K562 (cell line): ENCODE results near the gene PPP4R4. TPM values are rescaled to one million over a fixed set of nuclear protein-coding genes. Genes with fewer than 3 reads are reported as not detected.

ENCODE experiments used
- ATAC-seq: fragments of 200-7000 bp; cut with Tn5 transposase; 3 replicates; pipeline ENCODE4 v1.9.1; 2020; ENCODE audit warnings: moderate library complexity
- BruUV-seq: library from RNA; stranded (reverse); fragments of 400-500 nt; replicated peaks from 2 replicates; lab custom pipeline; 2021; lab: Mats Ljungman, UMichigan
- CTCF ChIA-PET: fragments of 300-600 bp; formaldehyde crosslinking; extraction: SDS; loops from one replicate; lab custom pipeline; 2021; ENCODE audit warnings: low intra/inter-chr PET ratio; lab: Yijun Ruan, JAX
- POLR2A ChIA-PET: fragments of 300-600, 350-650 bp; sonication (Branson Sonifier 250); formaldehyde crosslinking; extraction: SDS; loops from one replicate; lab custom pipeline; 2021; ENCODE audit warnings: antibody characterized with exemption, inconsistent platforms; lab: Yijun Ruan, JAX
- DNase-seq, 4 experiments: peaks; one replicate each; pipeline versions ENCODE4 v3.0.0 to v3.0.0-alpha.2; 2011 to 2018; ENCODE audit warnings: low spot score in 3 of 4, mixed read lengths in 3 of 4; ENCODE audit errors: extremely low read depth in 1 of 4
- FAIRE-seq: peaks from 2 replicates; lab custom pipeline; 2011; peaks lifted over from hg19 to GRCh38; lab: Jason Lieb, UNC
- H2AFZ ChIP-seq: 2 replicates; pipeline ENCODE4 v1.6.0; 2011; ENCODE audit warnings: low read depth, low read length, control low read depth, inconsistent platforms
- H3K27ac ChIP-seq: fragments of 200-600 bp; 3 replicates; pipeline ENCODE4 v1.8.0; 2011; ENCODE audit warnings: low read depth, mild to moderate bottlenecking, control low read depth, inconsistent platforms, low read length, moderate library complexity, mixed read lengths; ENCODE audit errors: extremely low read depth
- H3K27me3 ChIP-seq, 2 experiments: fragments of 300-600 bp in 1 of 2; 2 replicates in 1 of 2; 3 replicates in 1 of 2; pipeline versions ENCODE4 v1.6.0 to v1.8.0; 2011; ENCODE audit warnings: inconsistent platforms in 2 of 2, low read length in 2 of 2, mild to moderate bottlenecking in 1 of 2, mixed read lengths in 1 of 2, moderate library complexity in 1 of 2; ENCODE audit not compliant: control insufficient read depth in 2 of 2, insufficient read depth in 2 of 2
- H3K36me3 ChIP-seq: fragments of 300-600 bp; 3 replicates; pipeline ENCODE4 v1.8.0; 2011; ENCODE audit warnings: mild to moderate bottlenecking, low read length, inconsistent platforms; ENCODE audit not compliant: control insufficient read depth, insufficient read depth
- H3K4me1 ChIP-seq, 2 experiments: fragments of 200-600 bp in 1 of 2; replicated peaks in 1 of 2; 2 replicates in 1 of 2; 3 replicates in 1 of 2; pipeline versions ENCODE4 v1.5.1 to v1.8.0; 2011; ENCODE audit warnings: inconsistent platforms in 2 of 2, low read length in 2 of 2, mild to moderate bottlenecking in 1 of 2, mixed read lengths in 1 of 2, moderate library complexity in 1 of 2; ENCODE audit not compliant: control insufficient read depth in 2 of 2, insufficient read depth in 2 of 2
- H3K4me2 ChIP-seq: 2 replicates; pipeline ENCODE4 v1.6.1; 2011; ENCODE audit warnings: low read length, control low read depth, inconsistent platforms, mixed read lengths; ENCODE audit not compliant: insufficient read depth
- H3K4me3 ChIP-seq: fragments of 200-600 bp; sonication (generic), shearing (Covaris generic); 2 replicates; pipeline ENCODE4 v1.5.1; 2016; ENCODE audit warnings: control low read depth, inconsistent platforms
- H3K79me2 ChIP-seq: fragments of 200-600 bp; 3 replicates; pipeline ENCODE4 v1.8.0; 2011; ENCODE audit warnings: low read length, inconsistent platforms; ENCODE audit not compliant: control insufficient read depth, insufficient read depth
- H3K9ac ChIP-seq, 2 experiments: 2 replicates each; pipeline versions ENCODE4 v1.6.0 to v1.6.1; 2011; ENCODE audit warnings: low read depth in 2 of 2, low read length in 2 of 2, control low read depth in 1 of 2, inconsistent platforms in 1 of 2, mild to moderate bottlenecking in 1 of 2, mixed read lengths in 1 of 2; ENCODE audit not compliant: insufficient read depth in 1 of 2
- H3K9me1 ChIP-seq: one replicate; pipeline ENCODE4 v1.6.0; 2011; ENCODE audit warnings: inconsistent platforms, mild to moderate bottlenecking, low read length, moderate library complexity; ENCODE audit not compliant: control insufficient read depth, insufficient read depth
- H3K9me3 ChIP-seq: replicated peaks from 2 replicates; pipeline ENCODE4 v1.5.1; 2011; ENCODE audit warnings: low read depth, low read length, inconsistent platforms; ENCODE audit not compliant: control insufficient read depth, insufficient read depth
- H4K20me1 ChIP-seq: replicated peaks from 2 replicates; pipeline ENCODE4 v1.6.1; 2011; ENCODE audit warnings: low read length, inconsistent platforms, mixed read lengths; ENCODE audit not compliant: control insufficient read depth, insufficient read depth
- ERF ChIP-seq: fragments of 450-650 bp; formaldehyde crosslinking; IDR thresholded peaks from 2 replicates; pipeline ENCODE4 v1.4.0; 2020; ENCODE audit warnings: mild to moderate bottlenecking, mixed read lengths
- FUS ChIP-seq: fragments of 200-400 bp; formaldehyde crosslinking; optimal IDR thresholded peaks from 2 replicates; pipeline ENCODE3; 2017; ENCODE audit warnings: low read depth, low read length
- GABPB1 ChIP-seq: sonication (generic); formaldehyde crosslinking; IDR thresholded peaks from 2 replicates; pipeline ENCODE4 v1.8.0; 2022; ENCODE audit warnings: mild to moderate bottlenecking, missing genetic modification reagents
- HCFC1 ChIP-seq: IDR thresholded peaks from 2 replicates; pipeline ENCODE4 v1.6.1; 2012; ENCODE audit warnings: low read depth, low read length, improper control_type of control experiment
- HEY1 ChIP-seq: fragments of 250-450 bp; sonication (Bioruptor Pico); IDR thresholded peaks from 2 replicates; pipeline ENCODE4 v1.5.0; 2020; ENCODE audit warnings: mild to moderate bottlenecking, moderate library complexity, borderline replicate concordance
- NONO ChIP-seq, 2 experiments: fragments of 200-400 bp in 1 of 2; fragments of 450-650 bp in 1 of 2; formaldehyde crosslinking in 1 of 2; IDR thresholded peaks; 2 replicates each; pipeline ENCODE4 v1.6.1; 2017; ENCODE audit warnings: low read depth in 2 of 2, mild to moderate bottlenecking in 2 of 2, moderate library complexity in 2 of 2, low read length in 1 of 2
- RBM39 ChIP-seq: fragments of 200-400 bp; formaldehyde crosslinking; optimal IDR thresholded peaks from 2 replicates; pipeline ENCODE3; 2018; ENCODE audit warnings: low read depth, low read length
- SETDB1 ChIP-seq: IDR thresholded peaks from one replicate; pipeline ENCODE4 v1.6.1; 2012; ENCODE audit warnings: low read length, control low read depth, inconsistent platforms
- TEAD4 ChIP-seq, 2 experiments: sonication (generic) in 1 of 2; formaldehyde crosslinking in 1 of 2; IDR thresholded peaks; 2 replicates each; pipeline versions ENCODE4 v1.6.1 to v1.8.0; 2012 to 2022; ENCODE audit warnings: borderline replicate concordance in 1 of 2, inconsistent platforms in 1 of 2, low read length in 1 of 2, mild to moderate bottlenecking in 1 of 2, missing genetic modification reagents in 1 of 2
- WGBS: fragments of 100-300 bp; shearing (Covaris generic); methylation state at CpG from one replicate; pipeline ENCODE4 v1.1.6; 2016; ENCODE audit warnings: low coverage, mixed read lengths; ENCODE audit not compliant: insufficient coverage; ENCODE audit errors: missing lambda C conversion rate; 5-methylcytosine and 5-hydroxymethylcytosine counted together
- in situ Hi-C: fragments of 300-500 bp; cut with MboI; formaldehyde crosslinking; loops from 4 replicates; pipeline ENCODE4 v1.15.0; 2018; ENCODE audit warnings: inconsistent platforms, mixed read lengths
- intact Hi-C: fragments of 100-400 bp; cut with micrococcal nuclease; formaldehyde crosslinking; loops from 2 replicates; pipeline ENCODE4 v1.14.2; 2022
- polyA plus RNA-seq, 8 experiments: library from polyadenylated mRNA; depleted of rRNA in 4 of 8; stranded (reverse) in 5 of 8; unstranded in 3 of 8; fragments of >200 nt; fragmentation: Nextera tagmentation in 2 of 8; fragmentation: Illumina TruSeq in 1 of 8; extraction: Ambion mirVana in 2 of 8; extraction: Trizol in 1 of 8; gene quantifications; 2 replicates each; pipeline versions ENCODE4 v1.2.1 to v1.2.3, GENCODE V29; 2011 to 2014; ENCODE audit warnings: inconsistent platforms in 1 of 8, missing spikeins in 1 of 8
- total RNA-seq, 7 experiments: library from RNA; depleted of rRNA in 6 of 7; stranded (reverse); fragments of >200 nt in 6 of 7; fragmentation: Illumina TruSeq in 2 of 7; extraction: Trizol in 2 of 7; gene quantifications; 2 replicates each; pipeline versions ENCODE4 v1.2.1 to v1.2.3, GENCODE V29; 2011 to 2021; ENCODE audit warnings: low replicate concordance in 1 of 7
- TF ChIP-seq, protein P1 (sequence below): fragments of 250-450 bp; sonication (Bioruptor Pico); IDR thresholded peaks from 2 replicates; pipeline ENCODE4 v1.4.0; 2020
- TF ChIP-seq, protein P2 (sequence below): sonication (generic); formaldehyde crosslinking; IDR thresholded peaks from 2 replicates; pipeline ENCODE4 v1.5.0; 2020; ENCODE audit warnings: missing genetic modification reagents

The PPP4R4 gene
- total and polyA plus RNA-seq, 9 of the 15 experiments (the other 6 are each of a cell fraction or from before 2014, with no cell fraction given), result 0.11 to 0.26 TPM; not detected in 7

DNA sequence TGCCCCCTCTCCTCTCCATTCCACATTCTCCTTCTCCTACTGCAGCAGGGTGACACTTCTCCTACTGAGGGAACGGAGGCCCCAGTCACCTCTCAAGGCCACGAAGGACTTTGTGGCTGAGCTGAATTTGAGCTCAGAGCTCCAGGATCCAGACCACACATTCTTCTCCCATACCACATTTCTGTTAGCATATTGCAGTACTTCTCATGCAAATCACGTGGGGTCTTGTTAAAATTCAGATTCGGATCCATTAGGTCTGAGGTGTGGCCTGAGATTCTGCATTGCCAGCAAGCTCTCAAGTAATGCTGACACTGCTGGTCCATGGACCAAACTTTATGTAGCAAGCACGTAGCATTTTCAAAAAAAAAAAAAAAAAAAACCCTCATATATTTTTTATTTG is 35.1 kb upstream of the PPP4R4 start:
- Histone ChIP-seq H3K9me1 (no peaks in the 10 kb centered on the region), H3K4me2 (no peak overlapping the region), H2AFZ (no peak overlapping the region), H3K27ac (no peak overlapping the region), H3K9me3 (no peaks in the 10 kb centered on the region; the same call in 1 of the 2 replicates), H3K27me3 (peaks cover 0 to 15% of the 10 kb centered on the region in 2 experiments; a peak in 2 of 5 replicates), H4K20me1 (no peaks in the 10 kb centered on the region), H3K36me3 (no peaks in the 10 kb centered on the region), H3K4me3 (no peak overlapping the region), H3K79me2 (no peaks in the 10 kb centered on the region), H3K9ac (no peak overlapping the region), H3K4me1 (no peaks in the 10 kb centered on the region; a peak in 2 of 5 replicates)
- intact Hi-C loops (no loop called here), in situ Hi-C loops (loop anchor here (5.0 kb wide), 1 partner anchor 102 kb away; no protein-coding TSS in a partner anchor)
- FAIRE-seq, result no peak
- 10% methylated on average over 4 of the region's 5 CpGs for WGBS
- no TSS peak for BruUV-seq
- ChIA-PET CTCF (no interaction called here), POLR2A (interaction anchor here (0.5 kb wide), 1 partner anchor 155 kb away, joined by 4 read pairs; no protein-coding TSS in a partner anchor)
- DNase-seq, result no peak
- TF ChIP-seq NONO (IDR thresholded peaks at IDR 0.05; ENCODE audit: low read depth in 2 of 2, low read length in 1 of 2), result no peak
- no peak for TF ChIP-seq TEAD4 (IDR thresholded peaks at IDR 0.05; ENCODE audit: low read length)
- no peak for TF ChIP-seq TEAD4 (CRISPR knock-in tag; IDR thresholded peaks at IDR 0.05; ENCODE audit: borderline replicate concordance)
- no peak for TF ChIP-seq ERF
- TF ChIP-seq, protein P1, sequence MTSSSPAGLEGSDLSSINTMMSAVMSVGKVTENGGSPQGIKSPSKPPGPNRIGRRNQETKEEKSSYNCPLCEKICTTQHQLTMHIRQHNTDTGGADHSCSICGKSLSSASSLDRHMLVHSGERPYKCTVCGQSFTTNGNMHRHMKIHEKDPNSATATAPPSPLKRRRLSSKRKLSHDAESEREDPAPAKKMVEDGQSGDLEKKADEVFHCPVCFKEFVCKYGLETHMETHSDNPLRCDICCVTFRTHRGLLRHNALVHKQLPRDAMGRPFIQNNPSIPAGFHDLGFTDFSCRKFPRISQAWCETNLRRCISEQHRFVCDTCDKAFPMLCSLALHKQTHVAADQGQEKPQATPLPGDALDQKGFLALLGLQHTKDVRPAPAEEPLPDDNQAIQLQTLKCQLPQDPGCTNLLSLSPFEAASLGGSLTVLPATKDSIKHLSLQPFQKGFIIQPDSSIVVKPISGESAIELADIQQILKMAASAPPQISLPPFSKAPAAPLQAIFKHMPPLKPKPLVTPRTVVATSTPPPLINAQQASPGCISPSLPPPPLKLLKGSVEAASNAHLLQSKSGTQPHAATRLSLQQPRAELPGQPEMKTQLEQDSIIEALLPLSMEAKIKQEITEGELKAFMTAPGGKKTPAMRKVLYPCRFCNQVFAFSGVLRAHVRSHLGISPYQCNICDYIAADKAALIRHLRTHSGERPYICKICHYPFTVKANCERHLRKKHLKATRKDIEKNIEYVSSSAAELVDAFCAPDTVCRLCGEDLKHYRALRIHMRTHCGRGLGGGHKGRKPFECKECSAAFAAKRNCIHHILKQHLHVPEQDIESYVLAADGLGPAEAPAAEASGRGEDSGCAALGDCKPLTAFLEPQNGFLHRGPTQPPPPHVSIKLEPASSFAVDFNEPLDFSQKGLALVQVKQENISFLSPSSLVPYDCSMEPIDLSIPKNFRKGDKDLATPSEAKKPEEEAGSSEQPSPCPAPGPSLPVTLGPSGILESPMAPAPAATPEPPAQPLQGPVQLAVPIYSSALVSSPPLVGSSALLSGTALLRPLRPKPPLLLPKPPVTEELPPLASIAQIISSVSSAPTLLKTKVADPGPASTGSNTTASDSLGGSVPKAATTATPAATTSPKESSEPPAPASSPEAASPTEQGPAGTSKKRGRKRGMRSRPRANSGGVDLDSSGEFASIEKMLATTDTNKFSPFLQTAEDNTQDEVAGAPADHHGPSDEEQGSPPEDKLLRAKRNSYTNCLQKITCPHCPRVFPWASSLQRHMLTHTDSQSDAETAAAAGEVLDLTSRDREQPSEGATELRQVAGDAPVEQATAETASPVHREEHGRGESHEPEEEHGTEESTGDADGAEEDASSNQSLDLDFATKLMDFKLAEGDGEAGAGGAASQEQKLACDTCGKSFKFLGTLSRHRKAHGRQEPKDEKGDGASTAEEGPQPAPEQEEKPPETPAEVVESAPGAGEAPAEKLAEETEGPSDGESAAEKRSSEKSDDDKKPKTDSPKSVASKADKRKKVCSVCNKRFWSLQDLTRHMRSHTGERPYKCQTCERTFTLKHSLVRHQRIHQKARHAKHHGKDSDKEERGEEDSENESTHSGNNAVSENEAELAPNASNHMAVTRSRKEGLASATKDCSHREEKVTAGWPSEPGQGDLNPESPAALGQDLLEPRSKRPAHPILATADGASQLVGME (CRISPR knock-in tag), result no peak
- TF ChIP-seq HCFC1, result no peak
- TF ChIP-seq HEY1 (CRISPR knock-in tag), result no peak
- TF ChIP-seq, protein P2, sequence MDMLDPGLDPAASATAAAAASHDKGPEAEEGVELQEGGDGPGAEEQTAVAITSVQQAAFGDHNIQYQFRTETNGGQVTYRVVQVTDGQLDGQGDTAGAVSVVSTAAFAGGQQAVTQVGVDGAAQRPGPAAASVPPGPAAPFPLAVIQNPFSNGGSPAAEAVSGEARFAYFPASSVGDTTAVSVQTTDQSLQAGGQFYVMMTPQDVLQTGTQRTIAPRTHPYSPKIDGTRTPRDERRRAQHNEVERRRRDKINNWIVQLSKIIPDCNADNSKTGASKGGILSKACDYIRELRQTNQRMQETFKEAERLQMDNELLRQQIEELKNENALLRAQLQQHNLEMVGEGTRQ (CRISPR knock-in tag), result no peak
- no peak for TF ChIP-seq SETDB1
- TF ChIP-seq FUS, result no peak
- no peak for TF ChIP-seq GABPB1 (CRISPR knock-in tag)
- TF ChIP-seq RBM39, result no peak
- ATAC-seq, result no peak
